Stimulated activated CD4-positive, alpha-beta T cell treated with anti-CD3 and anti-CD28 coated beads, Interleukin-12 subunit alpha, Interleukin-12 subunit beta, amount 100 ng/mL, for 4 hours (primary cell): ENCODE data around the gene SOBP.

Source experiments
- DNase-seq: peaks from one replicate; pipeline ENCODE4 v3.0.0-alpha.2; 2020

The SOBP gene

GRCh38 chr6:107624050-107624449 lies 134.1 kb downstream of the SOBP start:
- no peak for DNase-seq

DNA sequence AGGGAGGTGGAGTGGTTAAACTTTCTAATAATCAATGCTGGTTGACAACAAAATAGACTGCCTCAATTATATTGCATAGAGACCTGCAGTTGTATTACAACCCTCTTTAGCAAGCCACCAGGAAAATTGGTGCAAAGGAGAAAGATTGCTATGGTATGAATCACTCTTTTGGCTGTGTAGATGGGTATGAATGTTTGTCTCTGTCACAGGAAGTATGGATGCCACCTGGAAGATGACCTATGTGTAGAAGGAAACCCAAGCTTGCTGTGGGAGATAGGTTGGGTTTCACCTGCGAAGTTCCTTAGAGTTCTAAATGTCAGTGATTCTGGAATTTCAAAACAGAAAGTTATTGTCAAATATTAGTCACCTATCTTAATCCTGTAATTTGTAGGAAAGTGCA lies 134.6 kb downstream of the SOBP start:
- no peak for DNase-seq

- no peak for DNase-seq
Observed at GRCh38 chr6:107625264-107625663, 135.3 kb downstream of the SOBP start.

GRCh38 chr6:107626645-107627044 lies 136.7 kb downstream of the SOBP start:
- no peak for DNase-seq

- DNase-seq: no peak
Observed at GRCh38 chr6:107627969-107628368, 138.1 kb downstream of the SOBP start.

DNA sequence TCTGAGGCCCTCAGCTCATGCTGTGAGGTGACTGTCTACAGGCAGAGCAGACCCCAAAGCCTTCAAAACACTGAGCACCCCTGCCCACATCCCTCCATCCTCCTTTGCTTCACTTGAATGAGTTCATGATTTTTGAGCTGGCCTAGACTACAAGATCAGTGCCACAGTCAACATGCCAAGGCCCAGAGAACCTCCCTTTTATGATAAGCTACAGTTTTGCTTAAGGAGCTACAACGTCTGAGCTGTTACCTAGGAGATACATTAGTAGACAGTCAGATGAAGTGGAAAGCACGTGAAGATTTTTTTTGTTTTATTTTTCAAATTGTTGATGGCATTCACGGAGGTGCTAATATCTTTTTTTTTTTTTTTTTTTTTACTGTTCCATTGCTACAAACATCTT lies 139.0 kb downstream of the SOBP start:
- no peak for DNase-seq

DNA sequence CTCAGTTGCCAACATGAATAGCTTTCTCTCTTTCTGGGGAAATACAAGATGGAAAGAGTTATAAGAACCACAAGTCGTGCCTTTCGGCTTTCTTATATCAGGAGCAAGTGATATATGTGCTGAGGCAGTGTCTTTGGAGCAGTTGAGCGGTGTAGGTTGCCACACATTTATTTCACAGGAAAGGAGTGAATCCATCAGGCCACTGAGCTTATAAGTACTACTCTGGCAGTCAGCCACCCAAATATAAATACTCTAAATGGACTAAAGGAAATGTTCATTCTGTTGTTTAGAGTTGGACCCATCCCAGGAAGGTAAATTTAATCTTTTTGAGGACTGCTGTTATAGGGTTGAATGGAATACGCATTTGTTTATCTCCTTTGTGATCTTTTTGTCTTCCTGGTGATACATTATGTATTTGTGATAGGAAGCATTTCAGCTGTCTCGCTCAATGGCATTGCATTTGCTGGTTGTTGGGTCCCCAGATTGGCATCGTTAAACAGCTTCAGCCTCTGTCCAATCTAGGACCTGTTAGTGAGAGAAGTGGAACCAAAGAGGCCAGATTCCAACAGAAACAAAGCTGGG lies 139.7 kb downstream of the SOBP start:
- DNase-seq: no peak

GRCh38 chr6:107630348-107630977 lies 140.5 kb downstream of the SOBP start:
- no peak for DNase-seq

DNA sequence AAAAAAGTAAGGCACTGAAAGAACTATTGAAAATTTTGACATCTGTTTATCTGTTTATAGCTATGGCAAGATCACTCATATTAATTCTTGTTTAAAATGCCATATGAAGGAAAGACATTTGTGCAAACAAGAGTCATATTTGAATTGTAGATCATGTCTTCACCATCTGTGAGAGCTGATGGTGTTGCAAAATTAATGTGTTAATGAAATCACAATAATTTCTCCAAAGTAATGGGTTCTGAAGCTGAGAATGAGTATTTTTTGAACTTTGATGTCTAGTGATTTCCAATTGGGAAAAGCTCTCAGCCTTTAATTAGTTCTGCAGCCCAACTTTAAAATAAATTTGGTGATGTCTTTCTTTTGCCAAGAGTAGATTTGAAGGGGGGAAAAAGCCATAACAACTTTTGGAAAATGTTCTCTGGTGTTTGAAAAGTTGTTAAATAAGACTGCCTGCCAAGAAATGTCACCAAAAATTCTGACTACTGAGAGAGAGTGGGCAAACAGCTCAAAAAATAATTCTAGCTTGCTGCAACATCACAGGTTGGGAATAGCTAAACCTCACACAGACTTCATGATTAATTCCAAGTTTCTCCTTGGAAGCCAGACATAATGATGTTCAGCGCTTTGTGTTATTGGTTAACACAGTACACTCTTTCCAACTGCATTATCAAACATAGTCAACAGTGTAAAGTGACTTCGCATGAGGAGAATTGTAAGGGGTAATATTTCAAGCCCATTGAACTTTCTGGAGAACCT lies 142.6 kb downstream of the SOBP start:
- no peak for DNase-seq

GRCh38 chr6:107633680-107634323 lies 143.9 kb downstream of the SOBP start:
- no peak for DNase-seq

- DNase-seq: no peak
Observed at GRCh38 chr6:107634324-107635056, 144.6 kb downstream of the SOBP start.

GRCh38 chr6:107635057-107635515 lies 145.2 kb downstream of the SOBP start:
- DNase-seq: no peak

- DNase-seq: no peak
Observed at GRCh38 chr6:107636486-107636885, 146.6 kb downstream of the SOBP start.

- no peak for DNase-seq
Observed at GRCh38 chr6:107637316-107638315, 147.7 kb downstream of the SOBP start.

- no peak for DNase-seq
Observed at GRCh38 chr6:107638493-107638892, 148.6 kb downstream of the SOBP start.

DNA sequence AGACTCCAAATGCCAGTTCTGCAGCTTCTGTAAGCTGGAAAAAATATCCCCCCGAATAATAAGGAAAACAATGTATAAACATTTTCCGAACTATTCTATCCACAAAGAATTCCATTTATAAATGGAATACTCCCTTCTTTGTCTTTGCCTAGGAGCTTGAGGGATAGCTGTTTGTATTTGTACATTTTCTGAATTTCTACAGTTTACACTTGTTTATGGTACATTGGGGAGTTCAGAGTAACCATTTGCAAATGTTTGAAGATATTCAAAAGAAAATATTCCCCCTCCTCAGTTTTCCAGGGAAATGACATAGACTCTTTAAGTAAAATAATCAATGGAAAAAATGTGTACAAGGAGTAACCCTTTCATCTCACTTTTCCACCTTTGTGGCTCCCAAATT lies 149.6 kb downstream of the SOBP start:
- DNase-seq: no peak

DNA sequence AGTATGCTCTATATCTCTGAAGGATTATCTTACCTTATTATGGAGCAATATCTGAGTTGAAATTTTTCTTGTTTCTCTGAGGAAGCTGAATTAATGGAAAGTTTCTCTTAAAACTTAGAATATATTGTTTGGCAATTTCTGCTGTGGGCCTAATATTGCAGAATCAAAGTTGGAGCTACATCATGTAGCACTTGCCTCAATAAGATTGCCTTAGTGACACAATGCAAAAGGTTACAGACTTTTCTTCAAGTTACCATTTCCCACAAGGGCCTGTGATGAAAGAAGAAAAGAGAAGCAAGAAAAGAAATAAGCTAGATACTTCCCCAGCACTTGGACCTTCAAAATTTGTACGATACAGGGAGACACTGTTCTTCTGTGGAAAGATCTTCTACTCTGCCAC lies 151.2 kb downstream of the SOBP start:
- DNase-seq: no peak

DNA sequence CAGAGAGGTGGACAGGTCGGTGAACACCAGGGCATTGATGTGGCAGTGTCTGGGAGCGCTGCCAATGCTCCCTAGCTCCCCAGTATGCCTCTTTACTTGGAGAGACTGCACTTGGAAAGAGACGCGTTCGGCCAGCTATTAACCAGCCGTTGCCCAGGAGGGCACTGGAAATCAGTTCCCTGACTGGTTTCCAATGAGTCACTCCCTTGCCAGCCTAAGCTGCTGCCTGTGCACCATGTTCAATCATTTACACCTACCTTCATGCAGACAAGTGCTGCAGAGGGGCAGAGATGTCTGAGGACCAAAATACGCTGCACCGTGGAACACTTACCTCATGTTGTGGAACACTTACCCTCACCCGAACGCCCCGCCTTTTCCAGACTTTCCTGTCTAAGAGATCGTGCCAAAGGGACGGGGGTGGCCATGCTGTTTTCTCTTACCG lies 151.6 kb downstream of the SOBP start:
- no peak for DNase-seq

- DNase-seq: no peak
Observed at GRCh38 chr6:107642095-107642860, 152.4 kb downstream of the SOBP start.

DNA sequence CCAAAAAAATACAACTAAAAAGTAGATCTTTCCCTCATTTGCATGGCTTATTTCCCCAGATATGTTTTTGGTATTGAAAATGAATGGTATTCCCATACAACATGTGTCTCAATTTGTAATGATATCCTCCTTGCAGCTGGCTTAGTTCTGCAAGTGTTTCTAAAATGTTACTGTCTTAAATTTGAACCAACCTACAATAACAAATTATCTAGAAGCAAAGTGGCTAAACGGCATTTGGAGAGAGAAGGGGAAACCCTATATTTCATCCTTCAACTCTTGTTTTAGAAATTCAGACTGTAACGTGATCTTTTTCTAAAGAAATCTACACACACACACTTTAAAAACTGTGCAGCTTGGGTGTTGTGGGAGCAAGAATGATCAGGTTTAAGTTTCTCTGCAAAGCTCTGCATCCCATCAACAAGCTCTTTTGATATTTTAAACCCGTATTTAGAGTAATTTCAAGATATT lies 153.0 kb downstream of the SOBP start:
- no peak for DNase-seq

DNA sequence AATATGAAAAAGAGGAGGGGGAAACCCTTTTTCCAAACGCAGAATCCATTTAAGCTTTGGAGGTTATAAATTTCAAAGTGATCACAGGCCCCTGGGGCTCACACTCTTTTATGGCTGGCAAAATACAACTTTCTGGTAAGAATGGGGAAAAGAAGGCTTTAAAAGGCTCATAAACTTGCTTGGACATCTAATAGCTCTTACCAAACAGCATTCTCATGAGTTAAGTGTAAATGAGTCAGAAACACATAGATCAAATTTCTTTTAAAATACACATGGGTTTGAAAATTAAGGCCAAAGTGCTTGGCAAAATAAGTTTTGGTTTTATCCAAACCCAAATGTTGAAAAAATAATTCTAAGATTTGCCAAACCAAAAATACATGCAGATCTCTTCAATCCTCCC lies 154.6 kb downstream of the SOBP start:
- DNase-seq: no peak
